ENCODE results near the gene FRAT1. TPM values are rescaled to one million over a fixed set of nuclear protein-coding genes. Genes with fewer than 3 reads are reported as not detected.
"Not testable (repeated sequence)": the region's sequence is repeated elsewhere in the genome, so short reads cannot be mapped to it uniquely, and the experiment has no call there.

The FRAT1 gene
- total RNA-seq, 1 donor from 2014 or later = 10.4 TPM

DNA sequence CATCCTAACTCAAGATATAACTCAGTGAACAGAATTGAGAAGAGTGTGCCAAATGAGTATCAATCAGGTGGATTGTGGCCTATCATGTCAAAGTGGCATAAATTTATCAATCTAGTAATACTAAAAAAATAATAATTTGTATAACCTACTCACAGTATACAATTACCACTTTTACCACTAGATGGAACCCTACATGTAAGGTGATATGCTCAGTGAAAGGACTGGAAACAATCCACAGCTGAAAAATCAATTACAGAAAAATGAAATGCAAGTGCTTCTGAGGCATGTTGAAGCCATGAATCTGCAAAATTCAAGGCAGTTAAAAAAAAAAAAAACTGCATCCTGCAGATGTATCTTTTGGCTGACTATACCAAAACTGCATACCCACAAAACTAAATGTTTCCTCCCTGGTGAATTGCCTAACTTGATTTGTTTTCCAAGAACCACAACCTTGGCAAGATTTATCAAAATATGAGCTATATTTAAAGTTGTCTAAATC, 40.5 kb upstream of the FRAT1 start:
- intact Hi-C loops (cut with DNase I) = no loop called here
- H3K4me1 ChIP-seq = peaks cover 15% of the 10 kb centered on the region
- H3K27ac ChIP-seq = peak overlapping the region; percentile 39
- DNase-seq (no peak), ATAC-seq (peak; percentile 91)
- no peaks in the 10 kb centered on the region for H3K9me3 ChIP-seq
- no peaks in the 10 kb centered on the region for H3K27me3 ChIP-seq
- H3K36me3 ChIP-seq = no peaks in the 10 kb centered on the region
- TF ChIP-seq CTCF (IDR thresholded peaks at IDR 0.05) = peak; percentile 73
- no peak overlapping the region for H3K4me3 ChIP-seq

DNA sequence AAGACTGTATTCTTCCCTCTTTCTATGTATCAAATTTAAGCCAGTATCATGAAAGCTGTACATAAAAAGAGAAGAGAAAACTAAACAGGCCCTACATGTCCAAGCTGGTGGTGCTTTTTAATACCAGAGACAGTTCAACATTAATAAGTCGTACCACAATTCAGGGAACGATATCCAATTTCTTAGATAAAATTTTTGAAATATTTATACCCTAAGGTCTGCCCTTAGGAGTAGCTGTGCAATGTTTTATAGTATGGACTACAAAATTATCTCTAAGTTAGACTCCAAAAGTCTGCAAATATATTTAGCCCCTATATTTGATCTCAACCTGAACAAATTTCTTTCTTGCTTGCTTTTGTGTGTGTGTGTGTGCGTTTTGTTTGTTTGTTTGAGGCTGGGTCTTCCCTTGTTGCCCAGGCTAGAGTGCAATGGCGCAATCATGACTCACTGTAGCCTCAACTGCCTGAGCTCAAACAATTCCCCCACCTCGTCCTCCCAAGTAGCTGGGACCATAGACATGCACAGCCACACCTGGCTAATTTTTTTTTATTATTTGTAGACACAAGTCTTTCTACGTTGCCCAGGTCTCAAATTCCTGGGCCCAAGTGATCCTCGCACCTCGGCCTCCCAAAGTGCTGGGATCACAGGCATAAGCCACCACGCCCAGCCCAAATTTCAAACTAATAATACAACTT, 39.8 kb upstream of the FRAT1 start:
- Histone ChIP-seq H3K4me3 (no peak overlapping the region), H3K27me3 (no peaks in the 10 kb centered on the region), H3K27ac (peak overlapping the region; percentile 39), H3K9me3 (no peaks in the 10 kb centered on the region), H3K36me3 (no peaks in the 10 kb centered on the region), H3K4me1 (peaks cover 15% of the 10 kb centered on the region)
- no peak for DNase-seq
- TF ChIP-seq CTCF (IDR thresholded peaks at IDR 0.05) = no peak
- intact Hi-C loops (cut with DNase I) = no loop called here
- ATAC-seq = no peak

DNA sequence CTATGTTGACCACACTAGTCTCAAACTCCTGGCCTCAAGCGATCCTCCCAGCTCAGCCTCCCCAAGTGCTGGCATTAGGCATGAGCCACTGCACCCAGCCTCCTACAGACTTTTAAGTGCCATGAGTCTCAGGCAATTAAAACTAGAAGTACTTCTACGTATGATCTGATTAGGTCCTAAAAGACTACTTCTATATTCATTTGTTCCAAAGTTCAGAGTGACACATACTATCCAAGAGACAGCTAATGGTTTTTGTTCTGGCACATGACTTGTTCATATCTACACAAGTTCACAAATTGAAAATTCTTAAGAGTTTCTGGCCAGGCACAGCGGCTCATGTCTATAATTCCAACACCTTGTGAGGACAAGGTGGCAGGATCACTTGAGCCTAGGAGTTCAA, 38.3 kb upstream of the FRAT1 start:
- Histone ChIP-seq H3K9me3 (no peaks in the 10 kb centered on the region), H3K4me3 (no peak overlapping the region), H3K36me3 (no peaks in the 10 kb centered on the region), H3K27me3 (no peaks in the 10 kb centered on the region), H3K27ac (no peak overlapping the region), H3K4me1 (peaks cover 15% of the 10 kb centered on the region)
- no peak for DNase-seq
- no peak for TF ChIP-seq CTCF (IDR thresholded peaks at IDR 0.05)
- no peak for ATAC-seq
- intact Hi-C loops (cut with DNase I) = no loop called here

DNA sequence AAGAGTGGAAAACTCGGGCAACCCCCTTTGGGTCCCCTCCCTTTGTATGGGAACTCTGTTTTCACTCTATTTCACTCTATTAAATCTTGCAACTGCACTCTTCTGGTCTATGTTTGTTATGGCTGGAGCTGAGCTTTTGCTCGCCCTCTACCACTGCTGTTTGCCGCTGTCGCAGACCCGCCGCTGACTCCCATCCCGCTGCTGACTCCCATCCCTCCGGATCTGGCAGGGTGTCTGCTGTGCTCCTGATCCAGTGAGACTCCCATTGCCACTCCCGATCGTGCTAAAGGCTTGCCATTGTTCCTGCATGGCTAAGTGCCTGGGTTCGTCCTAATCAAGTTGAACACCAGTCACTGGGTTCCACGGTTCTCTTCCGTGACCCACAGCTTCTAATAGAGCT, 29.0 kb upstream of the FRAT1 start:
- intact Hi-C loops (cut with DNase I); H3K27ac ChIP-seq; H3K27me3 ChIP-seq; H3K9me3 ChIP-seq; H3K36me3 ChIP-seq; ATAC-seq; H3K4me3 ChIP-seq; H3K4me1 ChIP-seq; DNase-seq: not testable (repeated sequence)

DNA sequence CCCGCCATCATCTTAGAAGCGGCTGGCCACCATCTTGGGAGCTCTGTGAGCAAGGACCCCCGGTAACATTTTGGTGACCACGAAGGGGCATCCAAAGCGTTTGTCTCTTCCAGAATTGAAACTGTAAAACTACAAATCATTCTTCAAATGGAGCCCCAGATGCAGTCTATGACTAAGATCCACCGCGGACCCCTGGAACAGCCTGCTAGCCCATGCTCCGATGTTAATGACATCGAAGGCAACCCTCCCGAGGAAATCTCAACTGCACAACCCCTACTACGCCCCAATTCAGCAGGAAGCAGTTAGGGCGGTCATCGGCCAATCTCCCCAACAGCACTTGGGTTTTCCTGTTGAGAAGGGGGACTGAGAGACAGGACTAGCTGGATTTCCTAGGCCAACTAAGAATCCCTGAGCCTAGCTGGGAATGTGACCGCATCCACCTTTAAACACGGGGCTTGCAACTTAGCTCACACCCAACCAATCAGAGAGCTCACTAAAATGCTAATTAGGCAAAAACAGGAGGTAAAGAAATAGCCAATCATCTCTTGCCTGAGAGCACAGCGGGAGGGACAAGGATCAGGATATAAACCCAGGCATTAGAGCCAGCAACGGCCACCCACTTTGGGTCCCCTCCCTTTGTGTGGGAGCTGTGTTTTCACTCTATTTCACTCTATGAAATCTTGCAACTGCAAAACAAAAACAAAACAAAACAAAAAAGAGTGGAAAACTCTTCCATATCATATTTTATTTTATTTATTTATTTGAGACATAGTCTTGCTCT, 28.3 kb upstream of the FRAT1 start:
- H3K27me3 ChIP-seq; H3K4me1 ChIP-seq; H3K9me3 ChIP-seq; H3K36me3 ChIP-seq; DNase-seq; intact Hi-C loops (cut with DNase I); ATAC-seq: not testable (repeated sequence)
- Histone ChIP-seq H3K27ac (peak overlapping the region; percentile 98), H3K4me3 (peak overlapping the region; percentile 89)

- DNase-seq (no peak), ATAC-seq (no peak)
- Histone ChIP-seq H3K4me1 (peaks cover 6% of the 10 kb centered on the region), H3K9me3 (no peaks in the 10 kb centered on the region), H3K4me3 (peak overlapping the region; percentile 89), H3K27ac (peak overlapping the region; percentile 98), H3K27me3 (no peaks in the 10 kb centered on the region), H3K36me3 (peaks cover 5% of the 10 kb centered on the region)
- TF ChIP-seq CTCF (IDR thresholded peaks at IDR 0.05) = no peak
- intact Hi-C loops (cut with DNase I) = no loop called here
These were observed 27.5 kb upstream of the FRAT1 start for GRCh38 chr10:97291357-97292096.
